Umbilical cord (tissue), 2 donors: ENCODE data around the gene ONECUT3. TPM values are rescaled to one million over a fixed set of nuclear protein-coding genes. Genes with fewer than 3 reads are reported as not detected.

Experiments
- DNase-seq: peaks from one replicate; pipeline ENCODE4 v3.0.0-alpha.2; 2015; ENCODE audit warnings: low spot score
- total RNA-seq: library from RNA; depleted of rRNA; stranded (reverse); fragments of >200 nt; gene quantifications from one replicate; pipeline ENCODE4 v1.2.3, GENCODE V29; 2014; ENCODE audit warnings: low replicate concordance; ENCODE audit not compliant: insufficient read depth

Gene ONECUT3
- total RNA-seq, 1 donor from 2014 or later: 0.48 TPM

GRCh38 chr19:1768248-1768647 lies 14.9 kb downstream of the ONECUT3 start:
- no peak for DNase-seq

GRCh38 chr19:1768918-1769644 lies 15.8 kb downstream of the ONECUT3 start:
- no peak for DNase-seq

- DNase-seq: no peak
These were observed 16.3 kb downstream of the ONECUT3 start for GRCh38 chr19:1769645-1769985.

GRCh38 chr19:1770866-1771576 lies 17.7 kb downstream of the ONECUT3 start:
- no peak for DNase-seq

- DNase-seq: peak; percentile 52
These were observed 19.9 kb downstream of the ONECUT3 start for GRCh38 chr19:1773184-1773583.

GRCh38 chr19:1774989-1775772 lies 21.9 kb downstream of the ONECUT3 start:
- DNase-seq: no peak

GRCh38 chr19:1775951-1776605 lies 22.8 kb downstream of the ONECUT3 start:
- no peak for DNase-seq

GRCh38 chr19:1776606-1777147 lies 23.4 kb downstream of the ONECUT3 start:
- no peak for DNase-seq

- no peak for DNase-seq
These were observed 23.8 kb downstream of the ONECUT3 start for GRCh38 chr19:1777149-1777548.

GRCh38 chr19:1779574-1779973 lies 26.3 kb downstream of the ONECUT3 start:
- DNase-seq: no peak

- DNase-seq: no peak
These were observed 27.1 kb downstream of the ONECUT3 start for GRCh38 chr19:1780272-1780958.

- DNase-seq: no peak
These were observed 29.2 kb downstream of the ONECUT3 start for GRCh38 chr19:1782521-1782920.

- DNase-seq: no peak
These were observed 30.0 kb downstream of the ONECUT3 start for GRCh38 chr19:1783354-1783753.

GRCh38 chr19:1783874-1784273 lies 30.6 kb downstream of the ONECUT3 start:
- no peak for DNase-seq

GRCh38 chr19:1785310-1785709 lies 32.0 kb downstream of the ONECUT3 start:
- no peak for DNase-seq

- DNase-seq: no peak
These were observed 33.4 kb downstream of the ONECUT3 start for GRCh38 chr19:1786668-1787067.

GRCh38 chr19:1787116-1787515 lies 33.8 kb downstream of the ONECUT3 start:
- DNase-seq: no peak

- no peak for DNase-seq
These were observed 36.1 kb downstream of the ONECUT3 start for GRCh38 chr19:1789261-1790041.

- DNase-seq: no peak
These were observed 36.9 kb downstream of the ONECUT3 start for GRCh38 chr19:1790054-1790792.

- no peak for DNase-seq
These were observed 38.6 kb downstream of the ONECUT3 start for GRCh38 chr19:1791879-1792278.
